Astrocyte (in vitro differentiated cells and primary cell): Measurements from ENCODE around the gene NPTN. TPM values are rescaled to one million over a fixed set of nuclear protein-coding genes. Genes with fewer than 3 reads are reported as not detected.

Experiments
- DNase-seq: peaks from one replicate; pipeline ENCODE4 v3.0.0-alpha.2; 2010; ENCODE audit warnings: low read depth
- FAIRE-seq: peaks from 2 replicates; lab custom pipeline; 2011; peaks lifted over from hg19 to GRCh38; lab: Jason Lieb, UNC
- H2AFZ ChIP-seq: 2 replicates; pipeline ENCODE4 v1.6.0; 2012; ENCODE audit warnings: low read depth, low read length, inconsistent platforms
- H3K27ac ChIP-seq: 2 replicates; pipeline ENCODE4 v1.5.1; 2011; ENCODE audit warnings: low read depth, low read length, inconsistent platforms
- H3K27me3 ChIP-seq: 2 replicates; pipeline ENCODE4 v1.6.0; 2011; ENCODE audit warnings: low read length, inconsistent platforms; ENCODE audit not compliant: insufficient read depth
- H3K36me3 ChIP-seq: 2 replicates; pipeline ENCODE4 v1.5.1; 2011; ENCODE audit warnings: low read length, inconsistent platforms; ENCODE audit not compliant: insufficient read depth
- H3K4me1 ChIP-seq: 2 replicates; pipeline ENCODE4 v1.5.1; 2011; ENCODE audit warnings: low read length, inconsistent platforms; ENCODE audit not compliant: insufficient read depth
- H3K4me2 ChIP-seq: 2 replicates; pipeline ENCODE4 v1.6.0; 2012; ENCODE audit warnings: low read length, inconsistent platforms
- H3K4me3 ChIP-seq: 2 replicates; pipeline ENCODE4 v1.5.1; 2011; ENCODE audit warnings: low read depth, mild to moderate bottlenecking, low read length, inconsistent platforms; ENCODE audit not compliant: insufficient read depth
- H3K79me2 ChIP-seq: 2 replicates; pipeline ENCODE4 v1.6.0; 2012; ENCODE audit warnings: mild to moderate bottlenecking, low read length, inconsistent platforms; ENCODE audit not compliant: insufficient read depth
- H3K9ac ChIP-seq: 2 replicates; pipeline ENCODE4 v1.6.0; 2012; ENCODE audit warnings: mild to moderate bottlenecking, low read length, inconsistent platforms
- H3K9me3 ChIP-seq: 2 replicates; pipeline ENCODE4 v1.5.1; 2012; ENCODE audit warnings: low read depth, mild to moderate bottlenecking, low read length, inconsistent platforms; ENCODE audit not compliant: insufficient read depth
- H4K20me1 ChIP-seq: 2 replicates; pipeline ENCODE4 v1.6.0; 2012; ENCODE audit warnings: low read length, inconsistent platforms; ENCODE audit not compliant: insufficient read depth
- H3K27ac Mint-ChIP-seq: one replicate; pipeline ENCODE4 v1.8.0; 2021; ENCODE audit warnings: mild to moderate bottlenecking, mixed read lengths; ENCODE audit not compliant: unreplicated experiment
- H3K27me3 Mint-ChIP-seq: one replicate; pipeline ENCODE4 v1.8.0; 2021; ENCODE audit warnings: low read depth, mixed read lengths; ENCODE audit not compliant: unreplicated experiment
- H3K36me3 Mint-ChIP-seq: one replicate; pipeline ENCODE4 v1.8.0; 2021; ENCODE audit warnings: low read depth, mixed read lengths; ENCODE audit not compliant: unreplicated experiment
- H3K4me1 Mint-ChIP-seq: one replicate; pipeline ENCODE4 v1.8.0; 2021; ENCODE audit warnings: low read depth, mixed read lengths; ENCODE audit not compliant: unreplicated experiment
- H3K4me3 Mint-ChIP-seq: one replicate; pipeline ENCODE4 v1.8.0; 2021; ENCODE audit warnings: mild to moderate bottlenecking, moderate library complexity, mixed read lengths; ENCODE audit not compliant: unreplicated experiment
- H3K9me3 Mint-ChIP-seq: one replicate; pipeline ENCODE4 v1.8.0; 2021; ENCODE audit warnings: mild to moderate bottlenecking, mixed read lengths; ENCODE audit not compliant: unreplicated experiment
- EZH2 ChIP-seq: IDR thresholded peaks from 2 replicates; pipeline ENCODE4 v1.6.1; 2012; ENCODE audit warnings: mild to moderate bottlenecking, low read length, inconsistent platforms; ENCODE audit not compliant: insufficient read depth
- total RNA-seq: library from RNA; stranded (reverse); gene quantifications from 2 replicates; pipeline ENCODE4 v1.2.1, GENCODE V29; 2021
- TF ChIP-seq, protein P1 (sequence below): IDR thresholded peaks from 2 replicates; pipeline ENCODE4 v1.5.1; 2011; ENCODE audit warnings: low read depth, mild to moderate bottlenecking, inconsistent platforms, low read length, moderate library complexity; ENCODE audit not compliant: insufficient read depth

NPTN gene
- total RNA-seq, 1 donor from 2014 or later: 281 TPM

DNA sequence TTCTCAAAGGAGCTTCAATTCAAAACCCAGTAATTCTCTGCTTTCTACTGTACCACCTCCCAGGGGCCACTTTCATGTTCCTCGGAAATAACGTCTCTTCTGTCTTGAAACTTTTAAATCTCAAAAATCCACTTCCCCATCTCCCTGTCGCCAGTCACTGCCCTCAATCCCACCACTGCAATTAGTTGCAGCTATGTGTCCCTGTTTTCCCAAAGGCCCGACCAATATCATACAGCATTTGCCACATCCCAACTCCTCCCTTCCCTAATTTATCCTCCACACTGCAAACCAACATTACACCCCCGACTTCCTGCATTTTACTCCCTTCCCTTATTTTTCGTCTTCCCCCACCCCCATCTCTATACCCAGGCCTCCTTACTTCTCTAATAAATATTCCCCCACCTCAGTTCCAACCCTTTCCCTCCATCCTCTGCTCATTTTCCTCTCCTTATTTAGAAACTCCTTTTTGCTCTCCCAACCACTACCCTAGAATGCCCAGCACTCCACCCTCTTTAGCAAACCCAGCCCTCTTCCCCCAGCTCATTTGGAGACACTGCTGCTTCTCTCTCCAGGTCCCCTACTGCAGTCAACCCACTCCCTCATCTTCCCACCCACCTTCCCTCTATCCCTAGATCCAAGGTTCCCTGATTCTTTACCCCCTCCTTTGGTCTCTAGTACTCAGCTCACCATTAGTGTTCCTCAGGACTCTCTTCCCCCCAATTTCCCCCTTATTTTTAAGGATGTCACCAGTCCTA is 1.1 kb downstream of the NPTN start:
- FAIRE-seq (no peak), DNase-seq (peak; percentile 71)
- H3K9me3 ChIP-seq: no peaks in the 10 kb centered on the region
- H3K4me2 ChIP-seq: peak overlapping the region; percentile 98
- H3K36me3 ChIP-seq: no peaks in the 10 kb centered on the region
- H3K4me3 ChIP-seq: peak overlapping the region; percentile 85
- H3K9ac ChIP-seq: peak overlapping the region; percentile 95
- H3K27ac ChIP-seq: peak overlapping the region; percentile 78
- TF ChIP-seq, protein P1, sequence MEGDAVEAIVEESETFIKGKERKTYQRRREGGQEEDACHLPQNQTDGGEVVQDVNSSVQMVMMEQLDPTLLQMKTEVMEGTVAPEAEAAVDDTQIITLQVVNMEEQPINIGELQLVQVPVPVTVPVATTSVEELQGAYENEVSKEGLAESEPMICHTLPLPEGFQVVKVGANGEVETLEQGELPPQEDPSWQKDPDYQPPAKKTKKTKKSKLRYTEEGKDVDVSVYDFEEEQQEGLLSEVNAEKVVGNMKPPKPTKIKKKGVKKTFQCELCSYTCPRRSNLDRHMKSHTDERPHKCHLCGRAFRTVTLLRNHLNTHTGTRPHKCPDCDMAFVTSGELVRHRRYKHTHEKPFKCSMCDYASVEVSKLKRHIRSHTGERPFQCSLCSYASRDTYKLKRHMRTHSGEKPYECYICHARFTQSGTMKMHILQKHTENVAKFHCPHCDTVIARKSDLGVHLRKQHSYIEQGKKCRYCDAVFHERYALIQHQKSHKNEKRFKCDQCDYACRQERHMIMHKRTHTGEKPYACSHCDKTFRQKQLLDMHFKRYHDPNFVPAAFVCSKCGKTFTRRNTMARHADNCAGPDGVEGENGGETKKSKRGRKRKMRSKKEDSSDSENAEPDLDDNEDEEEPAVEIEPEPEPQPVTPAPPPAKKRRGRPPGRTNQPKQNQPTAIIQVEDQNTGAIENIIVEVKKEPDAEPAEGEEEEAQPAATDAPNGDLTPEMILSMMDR: no peak
- no peak for TF ChIP-seq EZH2
- Mint-ChIP-seq H3K4me3 (peak overlapping the region; percentile 95), H3K4me1 (peaks cover 48% of the 10 kb centered on the region), H3K36me3 (no peaks in the 10 kb centered on the region), H3K27me3 (no peaks in the 10 kb centered on the region), H3K27ac (peak overlapping the region; percentile 69), H3K9me3 (peaks cover 4% of the 10 kb centered on the region)
- peaks cover 57% of the 10 kb centered on the region for H3K79me2 ChIP-seq
- H3K4me1 ChIP-seq: peaks cover 37% of the 10 kb centered on the region
- no peak overlapping the region for H2AFZ ChIP-seq
- no peaks in the 10 kb centered on the region for H3K27me3 ChIP-seq
- H4K20me1 ChIP-seq: peaks cover 53% of the 10 kb centered on the region

DNA sequence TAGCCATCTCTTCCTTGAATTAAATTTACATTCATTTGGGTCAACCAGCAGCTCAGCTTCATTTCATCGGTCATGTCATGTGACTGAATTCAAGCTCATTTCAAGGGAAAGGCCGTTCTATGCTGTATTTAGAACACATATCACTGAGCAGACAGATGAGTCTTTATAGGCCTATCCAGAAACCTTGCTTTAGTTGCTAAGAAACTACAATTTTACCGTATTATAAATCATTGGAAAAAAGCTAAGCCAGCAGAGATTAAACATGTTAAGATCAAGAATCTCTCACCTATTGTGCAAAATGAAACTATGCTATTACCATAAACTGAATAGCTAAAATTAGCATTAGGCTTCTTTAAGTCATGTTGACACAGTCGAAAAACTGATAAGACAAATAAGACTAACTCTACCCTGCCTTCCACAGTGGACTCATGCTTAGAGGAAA is 2.2 kb downstream of the NPTN start:
- Histone ChIP-seq H4K20me1 (peaks cover 64% of the 10 kb centered on the region), H3K36me3 (no peaks in the 10 kb centered on the region), H3K4me3 (peak overlapping the region; percentile 85), H2AFZ (no peak overlapping the region), H3K27ac (no peak overlapping the region), H3K79me2 (peaks cover 69% of the 10 kb centered on the region), H3K4me2 (peak overlapping the region; percentile 98), H3K27me3 (no peaks in the 10 kb centered on the region), H3K9ac (peak overlapping the region; percentile 95), H3K4me1 (peaks cover 37% of the 10 kb centered on the region), H3K9me3 (no peaks in the 10 kb centered on the region)
- Mint-ChIP-seq H3K4me1 (peaks cover 46% of the 10 kb centered on the region), H3K36me3 (no peaks in the 10 kb centered on the region), H3K27me3 (no peaks in the 10 kb centered on the region), H3K9me3 (peaks cover 4% of the 10 kb centered on the region), H3K4me3 (peak overlapping the region; percentile 95), H3K27ac (no peak overlapping the region)
- DNase-seq (no peak), FAIRE-seq (no peak)
- TF ChIP-seq EZH2: no peak
- TF ChIP-seq, protein P1: no peak
